ENCODE data around the gene KRTAP4-16. TPM values are rescaled to one million over a fixed set of nuclear protein-coding genes. Genes with fewer than 3 reads are reported as not detected.
"Not testable (repeated sequence)": the region's sequence is repeated elsewhere in the genome, so short reads cannot be mapped to it uniquely, and the experiment has no call there.

KRTAP4-16 gene
- polyA plus RNA-seq, 2 of the 4 experiments (the other 2 are of a cell fraction): not detected

DNA sequence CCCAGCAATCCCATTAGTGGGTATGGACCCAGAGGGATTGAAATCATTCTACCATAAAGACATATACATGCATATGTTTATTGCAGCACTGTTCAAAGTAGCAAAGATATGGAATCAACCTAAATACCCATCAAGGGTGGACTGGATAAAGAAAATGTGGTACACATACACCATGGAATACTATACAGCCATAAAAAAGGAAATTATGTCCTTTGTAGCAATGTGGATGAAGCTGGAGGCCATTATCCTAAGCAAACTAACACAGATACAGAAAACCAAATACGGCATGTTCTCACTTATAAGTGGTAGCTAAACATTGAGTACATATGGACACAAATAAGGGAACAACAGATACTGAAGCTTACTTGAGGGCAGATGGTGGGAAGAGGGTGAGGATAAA, 44.5 kb downstream of the KRTAP4-16 start (continued):
- TF ChIP-seq, protein P1, sequence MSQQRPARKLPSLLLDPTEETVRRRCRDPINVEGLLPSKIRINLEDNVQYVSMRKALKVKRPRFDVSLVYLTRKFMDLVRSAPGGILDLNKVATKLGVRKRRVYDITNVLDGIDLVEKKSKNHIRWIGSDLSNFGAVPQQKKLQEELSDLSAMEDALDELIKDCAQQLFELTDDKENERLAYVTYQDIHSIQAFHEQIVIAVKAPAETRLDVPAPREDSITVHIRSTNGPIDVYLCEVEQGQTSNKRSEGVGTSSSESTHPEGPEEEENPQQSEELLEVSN (IDR thresholded peaks at IDR 0.05; ENCODE audit: borderline replicate concordance, low read depth): no peak
- TF ChIP-seq, protein P2, sequence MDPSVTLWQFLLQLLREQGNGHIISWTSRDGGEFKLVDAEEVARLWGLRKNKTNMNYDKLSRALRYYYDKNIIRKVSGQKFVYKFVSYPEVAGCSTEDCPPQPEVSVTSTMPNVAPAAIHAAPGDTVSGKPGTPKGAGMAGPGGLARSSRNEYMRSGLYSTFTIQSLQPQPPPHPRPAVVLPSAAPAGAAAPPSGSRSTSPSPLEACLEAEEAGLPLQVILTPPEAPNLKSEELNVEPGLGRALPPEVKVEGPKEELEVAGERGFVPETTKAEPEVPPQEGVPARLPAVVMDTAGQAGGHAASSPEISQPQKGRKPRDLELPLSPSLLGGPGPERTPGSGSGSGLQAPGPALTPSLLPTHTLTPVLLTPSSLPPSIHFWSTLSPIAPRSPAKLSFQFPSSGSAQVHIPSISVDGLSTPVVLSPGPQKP (IDR thresholded peaks at IDR 0.05; ENCODE audit: low read depth, low read length): no peak

GRCh38 chr17:41055130-41055529, 46.9 kb downstream of the KRTAP4-16 start, which contains the start of gene KRTAP2-2:
TSS of gene KRTAP2-2 (minus strand) at chr17:41055230. CDS start at chr17:41055211, 19 bp downstream.
- 71% methylated on average over 1 of the region's 6 CpGs for WGBS (ENCODE audit: missing lambda C conversion rate)
- peak; percentile 67 for FAIRE-seq
- ATAC-seq; POLR2A ChIA-PET; H3K27ac ChIP-seq; H3K4me3 ChIP-seq; H3K4me2 ChIP-seq; DNase-seq (ENCODE audit: low read depth in 1 of 2, low spot score in 1 of 2); H3K9me3 ChIP-seq: not testable (repeated sequence)
- H3K4me1 ChIP-seq: peaks cover 18% of the 10 kb centered on the region
- CTCF ChIA-PET: interaction anchor here (1.2 kb wide), 1 partner anchor 267 kb away, joined by 3 read pairs; no protein-coding TSS in a partner anchor

DNA sequence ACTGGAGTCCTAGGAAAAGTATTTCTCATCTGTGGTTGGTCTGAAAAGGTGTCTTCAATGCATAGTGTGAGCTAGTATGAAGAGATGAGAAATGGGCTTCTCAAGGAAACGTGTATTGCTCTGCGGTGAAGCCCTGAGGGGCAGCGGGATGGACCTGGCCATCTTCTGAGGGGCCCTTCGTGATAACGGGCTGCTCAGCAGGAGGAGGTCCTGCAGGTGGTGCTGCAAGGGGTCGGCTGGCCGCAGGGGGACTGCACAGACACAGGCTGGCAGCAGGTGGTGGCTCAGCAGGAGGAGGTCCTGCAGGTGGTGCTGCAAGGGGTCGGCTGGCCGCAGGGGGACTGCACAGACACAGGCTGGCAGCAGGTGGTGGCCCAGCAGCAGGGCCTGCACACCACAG, 47.5 kb downstream of the KRTAP4-16 start:
- H3K4me2 ChIP-seq; H3K9me3 ChIP-seq; DNase-seq (ENCODE audit: low read depth in 1 of 2, low spot score in 1 of 2); H3K4me3 ChIP-seq; FAIRE-seq; H3K27ac ChIP-seq; ATAC-seq; POLR2A ChIA-PET: not testable (repeated sequence)
- CTCF ChIA-PET: interaction anchor here (1.2 kb wide), 1 partner anchor 268 kb away, joined by 3 read pairs; no protein-coding TSS in a partner anchor
- WGBS (ENCODE audit: missing lambda C conversion rate): 83% methylated on average over 9 of the region's 9 CpGs
- peaks cover 14% of the 10 kb centered on the region for H3K4me1 ChIP-seq

GRCh38 chr17:41054025-41054424, 48.0 kb downstream of the KRTAP4-16 start:
- FAIRE-seq (no peak), ATAC-seq (no peak)
- no peak for TF ChIP-seq TFCP2L1 (CRISPR knock-in tag; IDR thresholded peaks at IDR 0.05)
- no peak for TF ChIP-seq HOXA7 (CRISPR knock-in tag; IDR thresholded peaks at IDR 0.05)

DNA sequence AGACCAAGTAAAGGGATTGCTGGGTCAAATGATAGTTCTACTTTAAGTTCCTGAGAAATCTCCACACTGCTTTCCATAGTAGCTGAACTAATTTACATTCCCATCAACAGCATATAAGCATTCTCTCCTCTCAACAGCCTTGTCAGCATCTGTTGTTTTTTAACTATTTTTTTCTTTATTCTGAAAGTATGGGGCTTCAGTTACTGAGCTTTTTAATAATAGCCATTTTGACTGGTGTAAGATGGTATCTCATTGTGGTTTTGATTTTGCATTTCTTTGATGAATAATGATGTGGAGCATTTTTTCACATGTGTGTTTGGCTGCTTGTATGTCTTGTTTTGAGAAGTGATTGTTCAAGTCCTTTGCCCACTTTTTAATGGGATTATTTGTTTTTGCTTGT, 49.4 kb downstream of the KRTAP4-16 start:
- Histone ChIP-seq H3K4me2 (no peak overlapping the region), H3K4me1 (peaks cover 10% of the 10 kb centered on the region; the same call in 1 of the 3 replicates), H3K27ac (no peak overlapping the region), H3K9me3 (no peaks in the 10 kb centered on the region), H3K4me3 (no peak overlapping the region)
- DNase-seq (ENCODE audit: low read depth in 1 of 2, low spot score in 1 of 2) (no peak), ATAC-seq (no peak), FAIRE-seq (peak; percentile 68)
- ChIA-PET POLR2A (no interaction called here), CTCF (interaction anchor here (1.2 kb wide), 1 partner anchor 13 kb away, joined by 3 read pairs; no protein-coding TSS in a partner anchor)
- TF ChIP-seq NR3C1 (IDR thresholded peaks at IDR 0.05) (no peak), MYC (IDR thresholded peaks at IDR 0.05; ENCODE audit: borderline replicate concordance, low read length) (no peak), CBX8 (IDR thresholded peaks at IDR 0.05) (no peak), GATA3 (IDR thresholded peaks at IDR 0.05; ENCODE audit: borderline replicate concordance) (no peak), JUN (IDR thresholded peaks at IDR 0.05) (no peak), HES2 (IDR thresholded peaks at IDR 0.05) (no peak), SMC3 (IDR thresholded peaks at IDR 0.05) (no peak), EHMT2 (IDR thresholded peaks at IDR 0.05; ENCODE audit: low read depth) (no peak), REST (IDR thresholded peaks at IDR 0.05) (no peak), SREBF2 (IDR thresholded peaks at IDR 0.05) (no peak), HOXA7 (CRISPR knock-in tag; IDR thresholded peaks at IDR 0.05) (no peak), CEBPB (IDR thresholded peaks at IDR 0.05) (no peak), EP300 (IDR thresholded peaks at IDR 0.05) (no peak), ZSCAN20 (CRISPR knock-in tag; IDR thresholded peaks at IDR 0.05) (no peak), EHF (CRISPR knock-in tag; IDR thresholded peaks at IDR 0.05) (no peak), RNF2 (IDR thresholded peaks at IDR 0.05; ENCODE audit: borderline replicate concordance, low read depth) (no peak), HOXB5 (CRISPR knock-in tag; IDR thresholded peaks at IDR 0.05) (no peak)

More at GRCh38 chr17:41054025-41054424, 48.0 kb downstream of the KRTAP4-16 start:
- Histone ChIP-seq H3K4me1 (peaks cover 11% of the 10 kb centered on the region), H3K9me3 (no peaks in the 10 kb centered on the region), H3K4me3 (no peak overlapping the region), H3K27ac (no peak overlapping the region), H3K4me2 (no peak overlapping the region)
- CTCF ChIA-PET: no interaction called here
- no peak for DNase-seq (ENCODE audit: low read depth in 1 of 2, low spot score in 1 of 2)
- 85% methylated on average over 4 of the region's 4 CpGs for WGBS (ENCODE audit: missing lambda C conversion rate)
- POLR2A ChIA-PET: no interaction called here

Measured in A549 (cell line).